ENCODE data around the gene THSD7A. TPM values are rescaled to one million over a fixed set of nuclear protein-coding genes. Genes with fewer than 3 reads are reported as not detected.

Gene THSD7A
- total and polyA plus RNA-seq, 2 of the 4 experiments (the other 2 are of a cell fraction): 0.02 to 0.18 TPM

DNA sequence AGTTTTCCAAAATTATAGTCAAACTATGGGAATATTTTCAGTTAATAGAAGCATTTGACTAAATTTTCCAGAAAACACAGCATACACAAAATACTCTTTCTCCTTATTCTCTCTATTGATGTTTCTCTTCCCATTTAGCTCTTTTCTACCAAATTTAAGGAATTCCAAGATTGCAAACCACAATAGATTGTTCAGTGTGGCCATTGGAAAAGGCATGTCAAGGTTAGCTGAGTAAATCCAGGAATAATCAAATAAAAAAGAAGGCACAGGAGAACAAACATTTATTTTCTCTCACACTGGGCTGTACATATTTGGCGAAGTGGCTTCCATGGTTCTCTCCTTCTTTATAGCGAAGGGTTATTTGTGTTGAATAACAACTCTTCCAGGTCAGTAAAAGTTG is 117.3 kb downstream of the THSD7A start:
- ChIA-PET POLR2A (ENCODE audit: unreplicated experiment) (no interaction called here), CTCF (no interaction called here)
- dilution Hi-C loops (cut with HindIII; ENCODE audit: low sequenced_read_pairs, unreplicated experiment): no loop called here
- Histone ChIP-seq H3K14ac (replicated peaks; ENCODE audit: low read depth, low read length) (no peak overlapping the region), H2AFZ (replicated peaks; ENCODE audit: low read length, poor library complexity) (no peak overlapping the region), H2AK5ac (ENCODE audit: low read depth, low read length) (no peak overlapping the region), H3K36me3 (ENCODE audit: control insufficient read depth, insufficient read depth, low read length) (no peaks in the 10 kb centered on the region), H3K4me2 (ENCODE audit: low read depth, low read length) (no peak overlapping the region), H3K56ac (ENCODE audit: extremely low read depth, insufficient read depth, low read length) (no peak overlapping the region), H3K27me3 (ENCODE audit: control insufficient read depth, insufficient read depth, low read length) (no peaks in the 10 kb centered on the region), H2BK15ac (ENCODE audit: low read depth, low read length) (no peak overlapping the region), H2BK5ac (ENCODE audit: low read depth, low read length, poor library complexity, severe bottlenecking) (no peak overlapping the region), H3K79me1 (ENCODE audit: low read depth in 1 of 2, low read length in 2 of 2) (no peaks in the 10 kb centered on the region), H3K23ac (ENCODE audit: low read depth, low read length) (no peak overlapping the region), H3K9ac (ENCODE audit: low read depth, low read length) (no peak overlapping the region), H3K18ac (ENCODE audit: low read depth, low read length) (no peak overlapping the region), H4K8ac (ENCODE audit: low read depth in 2 of 2, low read length in 2 of 2) (no peak overlapping the region), H3K4me1 (ENCODE audit: control insufficient read depth, insufficient read depth, low read length) (no peaks in the 10 kb centered on the region), H4K20me1 (ENCODE audit: insufficient read depth, low read length) (no peaks in the 10 kb centered on the region), H4K91ac (ENCODE audit: insufficient read depth, low read depth, low read length) (no peak overlapping the region), H2AK9ac (replicated peaks; ENCODE audit: low read depth, low read length, poor library complexity) (no peak overlapping the region), H2BK120ac (ENCODE audit: low read depth, low read length) (no peak overlapping the region), H4K5ac (ENCODE audit: low read depth, low read length) (no peak overlapping the region), H3K4me3 (ENCODE audit: insufficient read depth, low read depth, low read length) (no peak overlapping the region), H3K4ac (ENCODE audit: low read depth, low read length) (no peak overlapping the region), H3K9me3 (ENCODE audit: control insufficient read depth, insufficient read depth, low read length) (no peaks in the 10 kb centered on the region), H2BK20ac (ENCODE audit: low read depth, low read length) (no peak overlapping the region), H3K9me1 (ENCODE audit: insufficient read depth, low read length) (no peaks in the 10 kb centered on the region), H3K27ac (ENCODE audit: insufficient read depth, low read length) (no peak overlapping the region)
- no peak for ATAC-seq (ENCODE audit: low read depth)
- no peak for DNase-seq
- no CpG with 5 or more reads among the region's 2 CpGs for WGBS, 2 experiments (ENCODE audit: extremely low coverage in 2 of 2, insufficient read length in 1 of 2)
- intact Hi-C loops (cut with micrococcal nuclease): no loop called here
- TF ChIP-seq USF2 (IDR thresholded peaks at IDR 0.05; ENCODE audit: low read depth, low read length) (no peak), FOS (IDR thresholded peaks at IDR 0.05; ENCODE audit: low read depth, low read length) (no peak), MAZ (IDR thresholded peaks at IDR 0.05; ENCODE audit: borderline replicate concordance, low read depth, low read length) (no peak), NFE2L2 (IDR thresholded peaks at IDR 0.05; ENCODE audit: low read depth, low read length) (no peak), MAFK (IDR thresholded peaks at IDR 0.05; ENCODE audit: low read depth, low read length) (no peak), RAD21 (IDR thresholded peaks at IDR 0.05; ENCODE audit: low read length) (no peak), CEBPB (IDR thresholded peaks at IDR 0.05; ENCODE audit: low read depth, low read length) (no peak), POLR2A (IDR thresholded peaks at IDR 0.05; ENCODE audit: low read depth, low read length) (no peak), CHD1 (IDR thresholded peaks at IDR 0.05; ENCODE audit: low read depth, low read length) (no peak), MXI1 (IDR thresholded peaks at IDR 0.05; ENCODE audit: borderline replicate concordance, low read depth, low read length) (no peak), RCOR1 (IDR thresholded peaks at IDR 0.05; ENCODE audit: insufficient replicate concordance, low read length) (no peak), SMC3 (IDR thresholded peaks at IDR 0.05; ENCODE audit: low read depth, low read length) (no peak), BHLHE40 (IDR thresholded peaks at IDR 0.05; ENCODE audit: low read depth, low read length) (no peak)
- TF ChIP-seq, protein P1, sequence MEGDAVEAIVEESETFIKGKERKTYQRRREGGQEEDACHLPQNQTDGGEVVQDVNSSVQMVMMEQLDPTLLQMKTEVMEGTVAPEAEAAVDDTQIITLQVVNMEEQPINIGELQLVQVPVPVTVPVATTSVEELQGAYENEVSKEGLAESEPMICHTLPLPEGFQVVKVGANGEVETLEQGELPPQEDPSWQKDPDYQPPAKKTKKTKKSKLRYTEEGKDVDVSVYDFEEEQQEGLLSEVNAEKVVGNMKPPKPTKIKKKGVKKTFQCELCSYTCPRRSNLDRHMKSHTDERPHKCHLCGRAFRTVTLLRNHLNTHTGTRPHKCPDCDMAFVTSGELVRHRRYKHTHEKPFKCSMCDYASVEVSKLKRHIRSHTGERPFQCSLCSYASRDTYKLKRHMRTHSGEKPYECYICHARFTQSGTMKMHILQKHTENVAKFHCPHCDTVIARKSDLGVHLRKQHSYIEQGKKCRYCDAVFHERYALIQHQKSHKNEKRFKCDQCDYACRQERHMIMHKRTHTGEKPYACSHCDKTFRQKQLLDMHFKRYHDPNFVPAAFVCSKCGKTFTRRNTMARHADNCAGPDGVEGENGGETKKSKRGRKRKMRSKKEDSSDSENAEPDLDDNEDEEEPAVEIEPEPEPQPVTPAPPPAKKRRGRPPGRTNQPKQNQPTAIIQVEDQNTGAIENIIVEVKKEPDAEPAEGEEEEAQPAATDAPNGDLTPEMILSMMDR (conservative IDR thresholded peaks at IDR 0.05; ENCODE audit: low read depth, low read length): no peak
- TF ChIP-seq, protein P2, sequence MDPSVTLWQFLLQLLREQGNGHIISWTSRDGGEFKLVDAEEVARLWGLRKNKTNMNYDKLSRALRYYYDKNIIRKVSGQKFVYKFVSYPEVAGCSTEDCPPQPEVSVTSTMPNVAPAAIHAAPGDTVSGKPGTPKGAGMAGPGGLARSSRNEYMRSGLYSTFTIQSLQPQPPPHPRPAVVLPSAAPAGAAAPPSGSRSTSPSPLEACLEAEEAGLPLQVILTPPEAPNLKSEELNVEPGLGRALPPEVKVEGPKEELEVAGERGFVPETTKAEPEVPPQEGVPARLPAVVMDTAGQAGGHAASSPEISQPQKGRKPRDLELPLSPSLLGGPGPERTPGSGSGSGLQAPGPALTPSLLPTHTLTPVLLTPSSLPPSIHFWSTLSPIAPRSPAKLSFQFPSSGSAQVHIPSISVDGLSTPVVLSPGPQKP (IDR thresholded peaks at IDR 0.05; ENCODE audit: borderline replicate concordance, low read depth, low read length): no peak
- in situ Hi-C loops (cut with MboI; ENCODE audit: low sequenced_read_pairs): no loop called here
- no TSS peak for BruUV-seq (replicated peaks)

All from IMR-90 (cell line).